HL-60 (cell line): Measurements from ENCODE around the gene RERE.

Experiments used
- DNase-seq, 2 experiments: peaks; one replicate each; pipeline ENCODE4 v3.0.0-alpha.2; 2010 to 2020; ENCODE audit warnings: low read depth in 1 of 2, low spot score in 1 of 2
- H3K27ac ChIP-seq: fragments of 250-450 bp; sonication (Bioruptor Pico); replicated peaks from 2 replicates; pipeline ENCODE4 v1.5.1; 2020; ENCODE audit warnings: mild to moderate bottlenecking, moderate library complexity
- H3K27me3 ChIP-seq: fragments of 250-450 bp; sonication (Bioruptor Pico); 2 replicates; pipeline ENCODE4 v1.5.1; 2021; ENCODE audit warnings: mild to moderate bottlenecking, moderate library complexity; ENCODE audit not compliant: insufficient read depth, poor library complexity, severe bottlenecking
- H3K4me3 ChIP-seq: replicated peaks from 2 replicates; pipeline ENCODE4 v1.5.1; 2011; ENCODE audit warnings: mild to moderate bottlenecking, control low read depth, low read length; ENCODE audit not compliant: insufficient read depth
- CTCF ChIP-seq: IDR thresholded peaks from one replicate; pipeline ENCODE4 v1.5.1; 2011; ENCODE audit warnings: low read length, control low read depth, inconsistent platforms; ENCODE audit not compliant: insufficient read depth
- GABPA ChIP-seq: IDR thresholded peaks from 2 replicates; pipeline ENCODE4 v1.6.1; 2012; ENCODE audit warnings: low read depth
- POLR2AphosphoS5 ChIP-seq: IDR thresholded peaks from 2 replicates; pipeline ENCODE4 v1.6.1; 2012; ENCODE audit warnings: low read depth
- REST ChIP-seq: IDR thresholded peaks from 2 replicates; pipeline ENCODE4 v1.6.1; 2012; ENCODE audit warnings: low read depth; ENCODE audit not compliant: insufficient replicate concordance
- SPI1 ChIP-seq: IDR thresholded peaks from 2 replicates; pipeline ENCODE4 v1.6.1; 2012; ENCODE audit warnings: low read depth, mild to moderate bottlenecking, borderline replicate concordance

The RERE gene

GRCh38 chr1:8765198-8765597 is 52.2 kb downstream of the RERE start:
- Histone ChIP-seq H3K27ac (no peak overlapping the region), H3K4me3 (no peak overlapping the region), H3K27me3 (no peaks in the 10 kb centered on the region)
- no peak for TF ChIP-seq GABPA
- TF ChIP-seq POLR2AphosphoS5, result no peak
- no peak for TF ChIP-seq SPI1
- no peak for TF ChIP-seq REST
- TF ChIP-seq CTCF, result no peak
- DNase-seq, result no peak

GRCh38 chr1:8764293-8764937 is 53.0 kb downstream of the RERE start:
- H3K4me3 ChIP-seq, result no peak overlapping the region

More at GRCh38 chr1:8764293-8764937, 53.0 kb downstream of the RERE start:
- Histone ChIP-seq H3K27me3 (no peaks in the 10 kb centered on the region), H3K27ac (no peak overlapping the region)
- TF ChIP-seq REST (no peak), GABPA (no peak), SPI1 (no peak), CTCF (no peak), POLR2AphosphoS5 (no peak)
- DNase-seq, result no peak
